A549 (cell line): ENCODE data around the gene SYNPR.

Experiments
- CBX2 ChIP-seq: fragments of 200-600 bp; sonication (generic); IDR thresholded peaks from 2 replicates; pipeline ENCODE4 v1.6.1; 2016; ENCODE audit warnings: low read depth, mild to moderate bottlenecking, borderline replicate concordance
- CEBPB ChIP-seq, 2 experiments: fragments of >200 bp in 1 of 2; sonication (Bioruptor Twin) in 1 of 2; formaldehyde crosslinking in 1 of 2; IDR thresholded peaks; 2 replicates each; pipeline ENCODE4 v1.6.1; 2012 to 2016
- CHD4 ChIP-seq: fragments of 200-600 bp; sonication (generic); IDR thresholded peaks from 2 replicates; pipeline ENCODE4 v1.6.1; 2016; ENCODE audit warnings: antibody characterized with exemption, mild to moderate bottlenecking, borderline replicate concordance
- EP300 ChIP-seq, 2 experiments: fragments of >200 bp; sonication (Bioruptor Twin); formaldehyde crosslinking; IDR thresholded peaks; 2 replicates in 1 of 2; 3 replicates in 1 of 2; pipeline ENCODE4 v1.6.1; 2016 to 2017
- KDM1A ChIP-seq: fragments of 200-600 bp; sonication (generic); IDR thresholded peaks from 2 replicates; pipeline ENCODE4 v1.6.1; 2016; ENCODE audit warnings: low read depth, mild to moderate bottlenecking
- TF ChIP-seq, protein P1 (sequence below): fragments of >200 bp; sonication (Bioruptor Twin); formaldehyde crosslinking; IDR thresholded peaks from 3 replicates; pipeline ENCODE4 v1.5.1; 2016
- TF ChIP-seq, protein P2 (sequence below): fragments of 200-600 bp; sonication (generic); IDR thresholded peaks from 2 replicates; pipeline ENCODE4 v1.6.1; 2016; ENCODE audit warnings: antibody characterized with exemption, mild to moderate bottlenecking, moderate library complexity
- TF ChIP-seq, protein P3 (sequence below): IDR thresholded peaks from 2 replicates; pipeline ENCODE4 v1.6.1; 2012

DNA sequence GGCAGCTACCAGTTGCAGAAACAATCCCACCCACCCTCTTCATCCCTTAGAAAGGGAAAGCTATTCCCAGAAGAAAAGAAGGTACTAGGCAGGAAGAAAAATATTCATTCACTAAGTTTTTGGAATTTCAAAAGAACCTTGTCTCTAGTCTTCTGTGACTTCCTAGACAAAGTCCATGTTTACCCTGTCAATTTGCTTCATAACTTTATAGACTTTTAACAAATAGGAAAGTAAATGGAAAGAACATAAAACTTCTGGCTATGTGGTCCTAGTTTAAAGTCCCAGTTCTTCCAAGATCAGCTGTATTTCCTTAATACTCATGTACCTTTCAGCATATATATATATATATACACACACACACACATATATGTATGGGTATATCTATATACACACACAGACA is 230.7 kb downstream of the SYNPR start:
- TF ChIP-seq, protein P1, sequence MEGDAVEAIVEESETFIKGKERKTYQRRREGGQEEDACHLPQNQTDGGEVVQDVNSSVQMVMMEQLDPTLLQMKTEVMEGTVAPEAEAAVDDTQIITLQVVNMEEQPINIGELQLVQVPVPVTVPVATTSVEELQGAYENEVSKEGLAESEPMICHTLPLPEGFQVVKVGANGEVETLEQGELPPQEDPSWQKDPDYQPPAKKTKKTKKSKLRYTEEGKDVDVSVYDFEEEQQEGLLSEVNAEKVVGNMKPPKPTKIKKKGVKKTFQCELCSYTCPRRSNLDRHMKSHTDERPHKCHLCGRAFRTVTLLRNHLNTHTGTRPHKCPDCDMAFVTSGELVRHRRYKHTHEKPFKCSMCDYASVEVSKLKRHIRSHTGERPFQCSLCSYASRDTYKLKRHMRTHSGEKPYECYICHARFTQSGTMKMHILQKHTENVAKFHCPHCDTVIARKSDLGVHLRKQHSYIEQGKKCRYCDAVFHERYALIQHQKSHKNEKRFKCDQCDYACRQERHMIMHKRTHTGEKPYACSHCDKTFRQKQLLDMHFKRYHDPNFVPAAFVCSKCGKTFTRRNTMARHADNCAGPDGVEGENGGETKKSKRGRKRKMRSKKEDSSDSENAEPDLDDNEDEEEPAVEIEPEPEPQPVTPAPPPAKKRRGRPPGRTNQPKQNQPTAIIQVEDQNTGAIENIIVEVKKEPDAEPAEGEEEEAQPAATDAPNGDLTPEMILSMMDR = no peak
- TF ChIP-seq EP300 (IDR thresholded peaks at IDR 0.05) (no peak), KDM1A (no peak), CHD4 (no peak), CBX2 (no peak), CEBPB (IDR thresholded peaks at IDR 0.05) (no peak)
- TF ChIP-seq, protein P2, sequence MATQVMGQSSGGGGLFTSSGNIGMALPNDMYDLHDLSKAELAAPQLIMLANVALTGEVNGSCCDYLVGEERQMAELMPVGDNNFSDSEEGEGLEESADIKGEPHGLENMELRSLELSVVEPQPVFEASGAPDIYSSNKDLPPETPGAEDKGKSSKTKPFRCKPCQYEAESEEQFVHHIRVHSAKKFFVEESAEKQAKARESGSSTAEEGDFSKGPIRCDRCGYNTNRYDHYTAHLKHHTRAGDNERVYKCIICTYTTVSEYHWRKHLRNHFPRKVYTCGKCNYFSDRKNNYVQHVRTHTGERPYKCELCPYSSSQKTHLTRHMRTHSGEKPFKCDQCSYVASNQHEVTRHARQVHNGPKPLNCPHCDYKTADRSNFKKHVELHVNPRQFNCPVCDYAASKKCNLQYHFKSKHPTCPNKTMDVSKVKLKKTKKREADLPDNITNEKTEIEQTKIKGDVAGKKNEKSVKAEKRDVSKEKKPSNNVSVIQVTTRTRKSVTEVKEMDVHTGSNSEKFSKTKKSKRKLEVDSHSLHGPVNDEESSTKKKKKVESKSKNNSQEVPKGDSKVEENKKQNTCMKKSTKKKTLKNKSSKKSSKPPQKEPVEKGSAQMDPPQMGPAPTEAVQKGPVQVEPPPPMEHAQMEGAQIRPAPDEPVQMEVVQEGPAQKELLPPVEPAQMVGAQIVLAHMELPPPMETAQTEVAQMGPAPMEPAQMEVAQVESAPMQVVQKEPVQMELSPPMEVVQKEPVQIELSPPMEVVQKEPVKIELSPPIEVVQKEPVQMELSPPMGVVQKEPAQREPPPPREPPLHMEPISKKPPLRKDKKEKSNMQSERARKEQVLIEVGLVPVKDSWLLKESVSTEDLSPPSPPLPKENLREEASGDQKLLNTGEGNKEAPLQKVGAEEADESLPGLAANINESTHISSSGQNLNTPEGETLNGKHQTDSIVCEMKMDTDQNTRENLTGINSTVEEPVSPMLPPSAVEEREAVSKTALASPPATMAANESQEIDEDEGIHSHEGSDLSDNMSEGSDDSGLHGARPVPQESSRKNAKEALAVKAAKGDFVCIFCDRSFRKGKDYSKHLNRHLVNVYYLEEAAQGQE = no peak
- TF ChIP-seq, protein P3, sequence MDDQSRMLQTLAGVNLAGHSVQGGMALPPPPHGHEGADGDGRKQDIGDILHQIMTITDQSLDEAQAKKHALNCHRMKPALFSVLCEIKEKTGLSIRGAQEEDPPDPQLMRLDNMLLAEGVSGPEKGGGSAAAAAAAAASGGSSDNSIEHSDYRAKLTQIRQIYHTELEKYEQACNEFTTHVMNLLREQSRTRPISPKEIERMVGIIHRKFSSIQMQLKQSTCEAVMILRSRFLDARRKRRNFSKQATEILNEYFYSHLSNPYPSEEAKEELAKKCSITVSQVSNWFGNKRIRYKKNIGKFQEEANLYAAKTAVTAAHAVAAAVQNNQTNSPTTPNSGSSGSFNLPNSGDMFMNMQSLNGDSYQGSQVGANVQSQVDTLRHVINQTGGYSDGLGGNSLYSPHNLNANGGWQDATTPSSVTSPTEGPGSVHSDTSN = no peak
